A172 (cell line): ENCODE data around the gene FAT1. TPM values are rescaled to one million over a fixed set of nuclear protein-coding genes. Genes with fewer than 3 reads are reported as not detected.

Source experiments
- DNase-seq: peaks from one replicate; pipeline ENCODE4 v3.0.0-alpha.2; 2015; ENCODE audit warnings: low spot score
- total RNA-seq: library from RNA; depleted of rRNA; stranded (reverse); fragments of >200 nt; shearing (Covaris generic); gene quantifications from 2 replicates; pipeline ENCODE4 v1.2.3, GENCODE V29; 2014

FAT1 gene
- total RNA-seq, 1 experiment from 2014 or later: 128 TPM

GRCh38 chr4:186755550-186756519, 32.2 kb upstream of the FAT1 start:
- no peak for DNase-seq

GRCh38 chr4:186754976-186755375, 31.3 kb upstream of the FAT1 start:
- DNase-seq: no peak

DNA sequence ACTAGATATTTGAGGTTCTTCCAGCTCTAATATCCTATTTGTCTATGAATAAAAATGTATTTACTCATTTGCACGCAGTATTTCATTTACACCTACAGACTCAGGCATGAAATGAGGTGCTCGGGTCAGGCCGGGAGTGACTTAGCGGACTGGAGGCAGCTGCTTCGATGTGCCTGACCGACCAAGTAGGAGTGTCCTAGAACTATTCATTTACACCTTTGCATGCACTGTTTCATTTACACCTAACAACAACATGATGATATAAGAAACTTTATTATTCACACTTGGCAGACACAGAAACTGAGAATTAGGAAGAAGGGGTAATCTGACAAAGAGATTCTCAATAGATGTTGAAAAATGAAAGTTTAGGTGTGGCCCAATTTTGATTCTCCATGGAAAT, 28.7 kb upstream of the FAT1 start:
- DNase-seq: no peak

DNA sequence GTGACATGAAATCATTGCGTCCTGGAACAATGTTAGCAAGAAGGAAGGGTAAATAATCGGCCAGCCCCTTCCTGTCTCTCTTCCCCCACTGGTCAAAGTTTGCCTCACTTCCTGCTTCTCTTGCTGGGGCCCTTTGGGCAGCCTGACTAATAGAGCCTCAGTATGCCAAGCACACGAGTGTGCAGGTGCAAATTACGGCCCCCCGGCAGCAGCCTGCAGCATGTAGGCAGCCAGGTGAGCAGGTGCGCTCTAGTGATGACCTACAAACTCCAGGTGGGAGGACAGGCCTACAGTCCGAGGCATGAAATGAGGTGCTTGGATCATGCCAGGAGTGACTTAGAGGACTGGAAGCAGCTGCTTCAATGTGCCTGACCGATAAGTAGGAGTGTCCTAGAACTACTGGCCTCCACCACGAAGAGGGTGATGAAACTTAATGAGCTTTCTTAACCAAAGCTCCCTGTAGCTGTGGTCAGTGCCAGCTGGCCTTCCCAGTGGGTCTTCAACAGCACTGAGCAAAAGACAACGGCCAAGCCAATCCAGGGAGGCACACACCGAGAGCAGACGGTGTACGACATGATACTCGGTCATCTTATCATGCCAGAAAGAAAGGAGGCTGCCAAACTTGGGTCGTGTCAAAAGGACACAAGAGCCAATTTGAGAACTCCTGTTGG, 26.1 kb upstream of the FAT1 start:
- DNase-seq: no peak

DNA sequence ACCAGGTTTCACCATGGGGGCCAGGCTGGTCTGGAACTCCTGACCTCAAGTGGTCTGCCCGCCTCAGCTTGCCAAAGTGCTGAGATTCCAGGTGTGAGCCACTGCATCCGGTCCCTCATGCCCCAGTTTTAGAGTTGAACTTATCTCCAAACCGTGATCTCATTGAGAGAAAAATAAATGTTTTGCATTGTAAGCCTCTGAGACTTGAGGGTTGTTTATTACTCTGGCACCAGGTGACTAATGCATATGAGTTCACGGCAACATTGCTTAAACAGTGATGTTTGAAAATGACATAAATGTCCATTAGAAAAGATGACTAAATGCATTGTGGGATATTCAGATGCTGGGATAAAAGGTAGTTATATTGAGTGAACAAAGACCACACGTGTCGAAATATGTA, 22.9 kb upstream of the FAT1 start:
- no peak for DNase-seq

DNA sequence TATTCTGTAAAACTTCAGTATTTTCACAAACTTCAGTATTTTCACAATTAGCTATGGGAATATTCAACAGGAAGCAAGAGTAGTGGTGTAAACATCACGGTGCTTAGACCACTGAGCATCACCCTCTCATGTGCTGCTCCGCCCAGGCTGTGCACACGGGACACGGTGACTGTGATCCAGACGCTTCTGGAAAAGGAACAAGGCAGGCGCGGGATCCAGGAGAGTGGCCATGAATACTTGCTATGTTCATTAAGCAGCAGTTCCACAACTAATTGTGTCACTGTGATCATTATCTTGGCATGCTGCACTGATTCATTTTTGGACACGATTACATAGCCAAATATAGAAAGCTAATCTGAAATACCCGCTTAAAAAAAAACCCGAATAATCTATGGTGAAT, 19.6 kb upstream of the FAT1 start:
- no peak for DNase-seq

DNA sequence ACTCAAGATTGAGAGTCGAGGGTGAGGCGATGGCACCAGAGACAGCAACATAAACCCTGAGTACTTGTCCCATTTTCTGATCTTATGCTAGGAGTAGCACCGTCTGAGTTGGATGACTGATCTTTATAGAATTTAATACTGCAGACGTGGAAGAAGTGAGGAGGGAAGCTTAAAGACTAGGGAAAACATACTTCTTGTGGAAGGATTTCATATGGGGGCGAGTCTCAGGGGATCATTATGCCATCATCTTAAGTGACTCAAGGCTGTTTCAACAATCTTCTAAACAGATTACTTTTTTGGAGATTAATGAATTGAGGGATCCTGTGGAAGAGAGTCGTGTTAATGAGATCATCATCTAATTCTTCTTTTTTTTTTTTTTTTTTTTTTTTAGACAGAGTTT, 17.2 kb upstream of the FAT1 start:
- no peak for DNase-seq

- DNase-seq: no peak
These were observed 16.3 kb upstream of the FAT1 start for GRCh38 chr4:186739802-186740434.

DNA sequence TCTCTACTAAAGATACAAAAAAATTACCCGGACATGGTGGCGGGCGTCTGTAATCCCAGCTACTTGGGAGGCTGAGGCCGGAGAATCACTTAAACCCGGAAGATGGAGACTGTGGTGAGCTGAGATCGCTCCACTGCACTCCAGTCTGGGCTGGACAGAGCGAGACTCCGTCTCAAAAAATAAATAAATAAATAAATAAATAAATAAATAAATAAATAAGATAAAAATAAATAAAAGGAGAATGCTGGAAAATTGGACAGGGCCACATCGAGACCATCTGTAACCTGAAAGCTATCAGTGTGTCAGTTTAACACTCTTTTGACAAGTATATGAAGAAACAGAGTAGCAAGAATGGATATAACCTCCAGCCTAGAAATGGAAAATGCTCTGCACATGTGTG, 15.7 kb upstream of the FAT1 start:
- DNase-seq: no peak

- DNase-seq: no peak
These were observed 14.8 kb upstream of the FAT1 start for GRCh38 chr4:186738421-186738820.

- DNase-seq: no peak
These were observed 13.8 kb upstream of the FAT1 start for GRCh38 chr4:186737427-186737826.

DNA sequence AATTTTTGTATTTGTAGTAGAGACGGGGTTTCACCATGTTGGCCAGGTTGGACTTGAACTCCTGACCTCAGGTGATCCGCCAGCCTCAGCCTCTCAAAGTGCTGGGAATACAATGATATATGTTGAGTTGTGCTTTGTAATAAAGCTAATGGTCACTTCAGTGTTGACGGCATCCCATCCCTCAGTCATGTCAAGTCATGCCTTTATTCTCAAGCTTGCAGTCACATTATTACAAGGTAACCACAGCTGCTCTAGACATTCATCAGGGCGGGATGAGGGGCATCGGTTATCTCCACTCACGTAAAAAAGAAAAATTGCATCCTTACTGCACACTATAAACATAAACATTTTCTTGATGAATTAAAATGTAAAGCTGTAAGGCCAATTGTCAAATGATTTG, 12.8 kb upstream of the FAT1 start:
- DNase-seq: no peak

DNA sequence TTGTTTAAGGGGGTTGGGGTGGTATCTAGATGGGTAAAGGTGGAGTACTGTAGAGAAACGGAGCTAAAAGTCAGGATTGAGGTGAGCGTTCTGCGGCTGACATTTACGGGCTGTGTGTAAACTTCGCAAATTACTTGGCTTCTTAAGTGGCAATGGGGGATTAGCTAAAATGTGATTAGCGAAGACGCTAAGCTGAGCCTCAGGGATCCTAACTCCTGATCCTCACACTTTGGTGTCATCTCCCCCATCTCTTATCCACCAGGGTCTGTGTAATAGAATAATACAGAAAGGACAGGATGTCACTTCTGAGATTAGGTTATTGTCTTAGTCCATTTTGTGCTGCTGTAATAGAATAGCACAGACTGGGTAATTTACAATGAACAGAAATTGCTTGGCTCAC, 10.6 kb upstream of the FAT1 start:
- DNase-seq: no peak

- no peak for DNase-seq
These were observed 10.1 kb upstream of the FAT1 start for GRCh38 chr4:186733778-186734177.

GRCh38 chr4:186730621-186731020, 7.0 kb upstream of the FAT1 start:
- no peak for DNase-seq

- DNase-seq: no peak
These were observed 6.2 kb upstream of the FAT1 start for GRCh38 chr4:186729856-186730255.

DNA sequence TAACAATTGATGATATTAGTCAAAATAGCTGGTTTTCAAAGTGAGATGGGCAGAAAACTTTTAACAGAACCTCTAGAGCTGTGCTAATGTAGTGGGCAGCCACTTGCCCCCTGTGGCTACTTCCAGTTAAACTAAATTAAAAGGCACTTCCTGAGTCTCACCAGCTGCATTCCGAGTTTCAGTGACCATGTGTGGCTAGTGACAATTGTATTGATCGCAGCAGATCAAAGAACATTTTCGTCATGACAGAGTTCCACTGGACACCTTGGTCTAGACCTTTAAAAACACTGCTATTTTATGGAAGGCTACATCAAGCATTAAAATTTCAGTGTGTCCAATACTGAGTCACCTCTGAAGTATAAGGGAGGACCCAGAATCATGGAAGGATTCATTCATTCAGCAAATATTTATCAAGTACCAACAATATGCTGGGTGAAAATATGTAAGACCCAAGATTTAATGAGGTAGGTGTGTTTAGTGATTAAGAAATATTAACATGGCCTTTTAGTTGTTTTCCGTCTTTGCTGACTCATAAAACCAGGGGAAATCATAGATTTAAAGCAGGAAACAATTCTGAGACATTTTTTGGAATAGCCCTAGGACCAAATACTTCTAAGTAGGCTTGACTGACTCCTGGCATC, 5.1 kb upstream of the FAT1 start:
- no peak for DNase-seq

- no peak for DNase-seq
These were observed 4.4 kb upstream of the FAT1 start for GRCh38 chr4:186727977-186728519.

DNA sequence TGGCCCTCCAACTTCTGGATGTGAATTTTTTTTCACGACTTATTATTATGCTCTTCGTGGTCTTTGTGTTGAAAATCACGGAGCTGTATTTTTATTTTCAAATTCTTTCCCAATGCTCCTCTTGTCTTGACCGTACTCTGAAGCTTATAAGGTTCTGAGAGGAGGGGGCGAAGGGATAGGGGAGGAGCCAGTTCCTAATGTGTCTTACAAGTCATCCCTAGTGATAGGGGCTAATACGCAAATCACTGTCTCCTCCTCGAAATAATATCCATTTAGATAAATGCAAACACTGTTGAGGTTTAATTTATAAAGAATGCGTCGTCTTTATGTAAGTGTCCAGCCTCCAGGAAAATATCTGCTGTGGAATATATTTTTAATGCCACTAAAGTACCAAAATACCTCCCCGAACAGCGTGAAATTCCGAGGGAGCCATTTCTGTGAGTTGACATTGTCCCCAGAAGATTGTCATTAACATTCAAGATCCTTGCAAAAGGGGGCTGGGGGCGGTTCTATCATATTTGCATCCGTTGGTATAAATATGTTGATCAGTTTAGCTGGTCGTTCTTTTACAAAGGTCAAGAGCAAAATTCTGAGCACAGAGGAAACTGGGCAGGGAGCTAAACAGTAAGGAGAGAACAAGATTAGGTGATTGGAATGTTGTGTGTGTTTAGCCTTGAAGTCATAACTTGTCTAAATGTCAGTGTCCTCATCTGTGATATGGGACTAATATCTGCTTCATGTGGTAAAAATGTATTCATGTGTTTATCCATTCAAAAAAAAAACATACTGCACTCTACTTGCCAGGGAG, 3.7 kb upstream of the FAT1 start:
- DNase-seq: no peak

DNA sequence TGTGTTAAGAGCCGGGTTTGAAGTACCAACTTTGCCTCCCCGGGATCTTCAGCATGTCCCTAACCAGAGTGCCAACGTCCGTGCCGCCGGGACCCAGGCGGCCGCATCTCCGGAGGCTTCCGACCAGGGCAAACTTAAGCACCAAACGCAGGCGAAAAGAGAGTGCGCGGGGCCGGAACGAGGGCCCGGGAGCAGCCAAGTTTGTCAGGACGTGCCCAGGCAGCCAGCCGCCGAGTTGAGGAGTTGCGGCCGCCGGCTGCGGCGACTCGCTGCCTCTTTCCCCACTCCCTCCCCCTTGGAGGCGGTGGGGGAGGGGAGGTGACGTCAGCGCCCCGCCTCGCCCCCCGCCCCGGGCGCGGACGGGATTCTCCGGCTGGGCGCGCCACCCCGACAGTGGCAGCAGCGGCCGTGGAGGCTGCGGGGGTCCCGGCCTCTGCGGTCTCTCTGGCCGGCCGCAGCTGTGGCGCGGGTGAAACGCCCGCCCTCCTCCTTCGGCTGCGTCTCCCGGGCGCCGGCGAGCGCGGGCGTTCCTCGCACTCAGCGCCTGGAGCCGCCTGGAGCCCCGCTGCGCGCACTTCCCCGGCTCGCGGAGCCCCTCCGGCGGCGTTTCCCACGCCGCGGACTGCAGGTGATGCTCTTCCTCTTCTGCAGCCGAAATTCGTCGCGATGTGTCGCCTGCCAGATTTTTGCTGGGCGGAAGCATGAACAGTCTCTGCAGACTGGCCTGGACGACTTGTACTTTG, 2.9 kb upstream of the FAT1 start:
- DNase-seq: peak; percentile 63
